ENCODE measurements around the gene MRGPRX1.

MRGPRX1 gene

DNA sequence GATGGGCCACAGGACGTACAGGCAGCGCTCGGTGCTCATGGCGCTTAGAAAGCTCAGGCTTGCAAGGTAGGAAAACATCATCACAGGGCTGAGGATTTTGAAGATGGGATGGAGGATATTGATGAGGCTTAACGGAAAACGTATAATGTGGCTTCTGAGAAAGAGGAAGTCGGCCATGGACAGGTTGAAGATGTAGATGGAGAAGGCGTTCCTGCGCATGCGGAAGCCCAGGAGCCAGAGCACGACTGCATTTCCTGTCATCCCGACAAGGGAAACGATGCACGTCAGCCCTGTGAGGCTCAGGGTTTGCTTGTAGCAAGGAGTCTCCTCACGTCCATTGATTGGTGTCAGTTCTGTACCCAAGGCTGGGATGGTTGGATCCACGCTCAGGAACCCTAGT, 17.4 kb upstream of the MRGPRX1 start:
- WGBS (ENCODE audit: extremely low coverage, insufficient coverage, insufficient read length), result 100% methylated on average over 2 of the region's 16 CpGs
- H4K12ac ChIP-seq (ENCODE audit: low read depth, low read length), result no peak overlapping the region
- peak overlapping the region; percentile 42 for H3K4me3 ChIP-seq (ENCODE audit: low read depth, low read length)

DNA sequence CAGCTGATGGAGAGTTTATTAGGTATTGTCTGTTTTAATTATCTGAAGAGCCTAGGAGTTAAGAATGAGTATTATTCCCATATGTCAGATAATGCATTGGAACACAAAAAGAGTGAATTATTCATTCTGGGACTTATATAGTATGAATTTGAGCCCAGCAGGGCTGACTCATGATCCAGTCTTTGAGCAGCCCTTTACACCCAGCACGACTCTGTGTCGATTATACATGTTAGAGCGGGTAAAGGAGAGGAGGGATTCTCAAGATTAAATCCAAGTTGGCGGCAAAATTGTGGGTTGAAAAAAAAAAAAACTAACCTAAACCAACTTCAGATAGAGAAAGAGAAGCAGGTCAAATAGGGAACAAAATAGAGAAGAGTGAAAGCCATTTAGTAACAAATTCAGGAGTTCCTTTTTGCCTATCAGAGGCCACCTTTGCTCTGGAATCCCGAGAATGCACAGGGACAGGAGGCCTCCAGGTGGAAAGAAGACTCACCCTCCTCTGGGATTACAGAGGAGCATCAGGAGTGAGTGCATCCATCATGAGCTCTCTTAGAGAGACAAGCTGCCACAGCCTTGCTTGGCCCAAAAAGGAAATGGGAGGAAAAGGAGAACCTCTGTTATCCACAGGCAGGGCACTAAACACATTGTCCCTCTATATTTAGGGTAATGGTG, 3.1 kb downstream of the MRGPRX1 start:
- no peak overlapping the region for H3K14ac ChIP-seq (ENCODE audit: low read length)
- peak overlapping the region; percentile 6 for H3K27ac ChIP-seq (ENCODE audit: low read depth, low read length)
- H3K9ac ChIP-seq (ENCODE audit: low read length), result no peak overlapping the region
- no peaks in the 10 kb centered on the region for H3K27me3 ChIP-seq (ENCODE audit: insufficient read depth, low read length)
- H2AK5ac ChIP-seq (ENCODE audit: low read length), result no peak overlapping the region
- no peak overlapping the region for H2BK5ac ChIP-seq (ENCODE audit: low read depth, low read length, poor library complexity)
- no CpG with 5 or more reads among the region's 5 CpGs for WGBS (ENCODE audit: extremely low coverage, insufficient coverage, insufficient read length)
- H3K4me3 ChIP-seq (ENCODE audit: low read depth, low read length), result no peak overlapping the region
- peak in 1 of 2 donors; percentile 75 for DNase-seq
- H3K23ac ChIP-seq (ENCODE audit: low read length), result no peak overlapping the region
- H3K79me1 ChIP-seq (ENCODE audit: low read length), result peaks cover 2% of the 10 kb centered on the region
- no peak overlapping the region for H4K91ac ChIP-seq (ENCODE audit: low read depth, low read length)
- H3K36me3 ChIP-seq (ENCODE audit: control insufficient read depth in 1 of 2, insufficient read depth in 2 of 2, low read length in 2 of 2), result no peaks in the 10 kb centered on the region
- no peak overlapping the region for H3K4ac ChIP-seq (ENCODE audit: low read depth, low read length)
- H3K18ac ChIP-seq (ENCODE audit: low read length), result no peak overlapping the region
- no peak overlapping the region for H2BK12ac ChIP-seq (ENCODE audit: low read length)
- H2BK120ac ChIP-seq (ENCODE audit: insufficient read depth, low read length, poor library complexity), result no peak overlapping the region
- peaks cover 7 to 10% of the 10 kb centered on the region in 2 experiments for H3K4me1 ChIP-seq (ENCODE audit: control insufficient read depth in 1 of 2, insufficient read depth in 2 of 2, low read length in 2 of 2)
- H4K8ac ChIP-seq (ENCODE audit: low read depth, low read length), result no peak overlapping the region
- no peak overlapping the region for H2AFZ ChIP-seq (ENCODE audit: insufficient read depth, low read length, poor library complexity)
- no peaks in the 10 kb centered on the region for H3K9me3 ChIP-seq (ENCODE audit: insufficient read depth, low read depth, low read length)
- no peaks in the 10 kb centered on the region for H3K79me2 ChIP-seq (ENCODE audit: control insufficient read depth, insufficient read depth, low read length, poor library complexity)
- H4K12ac ChIP-seq (ENCODE audit: low read depth, low read length), result no peak overlapping the region
- H3K4me2 ChIP-seq (ENCODE audit: low read length), result no peak overlapping the region

More for the DNA sequence above, 17.4 kb upstream of the MRGPRX1 start:
- Histone ChIP-seq H2BK5ac (ENCODE audit: low read depth, low read length, poor library complexity) (no peak overlapping the region), H2AFZ (ENCODE audit: insufficient read depth, low read length, poor library complexity) (no peak overlapping the region), H4K8ac (ENCODE audit: low read depth, low read length) (no peak overlapping the region), H3K4me2 (ENCODE audit: low read length) (no peak overlapping the region), H3K14ac (ENCODE audit: low read length) (no peak overlapping the region), H3K79me1 (ENCODE audit: low read length) (no peaks in the 10 kb centered on the region), H3K23ac (ENCODE audit: low read length) (no peak overlapping the region), H2BK12ac (ENCODE audit: low read length) (no peak overlapping the region), H4K91ac (ENCODE audit: low read depth, low read length) (no peak overlapping the region), H3K4me1 (ENCODE audit: control insufficient read depth in 1 of 2, insufficient read depth in 2 of 2, low read length in 2 of 2) (peaks cover 0 to 5% of the 10 kb centered on the region in 2 experiments), H3K18ac (ENCODE audit: low read length) (no peak overlapping the region), H3K36me3 (ENCODE audit: control insufficient read depth in 1 of 2, insufficient read depth in 2 of 2, low read length in 2 of 2) (no peaks in the 10 kb centered on the region), H3K4ac (ENCODE audit: low read depth, low read length) (no peak overlapping the region), H3K27ac (ENCODE audit: low read depth, low read length) (no peak overlapping the region), H3K9me3 (ENCODE audit: insufficient read depth, low read depth, low read length) (no peaks in the 10 kb centered on the region), H2AK5ac (ENCODE audit: low read length) (no peak overlapping the region), H2BK120ac (ENCODE audit: insufficient read depth, low read length, poor library complexity) (no peak overlapping the region), H3K9ac (ENCODE audit: low read length) (no peak overlapping the region), H3K27me3 (ENCODE audit: insufficient read depth, low read length) (no peaks in the 10 kb centered on the region), H3K79me2 (ENCODE audit: control insufficient read depth, insufficient read depth, low read length, poor library complexity) (no peaks in the 10 kb centered on the region)
- DNase-seq, result no peak

DNA sequence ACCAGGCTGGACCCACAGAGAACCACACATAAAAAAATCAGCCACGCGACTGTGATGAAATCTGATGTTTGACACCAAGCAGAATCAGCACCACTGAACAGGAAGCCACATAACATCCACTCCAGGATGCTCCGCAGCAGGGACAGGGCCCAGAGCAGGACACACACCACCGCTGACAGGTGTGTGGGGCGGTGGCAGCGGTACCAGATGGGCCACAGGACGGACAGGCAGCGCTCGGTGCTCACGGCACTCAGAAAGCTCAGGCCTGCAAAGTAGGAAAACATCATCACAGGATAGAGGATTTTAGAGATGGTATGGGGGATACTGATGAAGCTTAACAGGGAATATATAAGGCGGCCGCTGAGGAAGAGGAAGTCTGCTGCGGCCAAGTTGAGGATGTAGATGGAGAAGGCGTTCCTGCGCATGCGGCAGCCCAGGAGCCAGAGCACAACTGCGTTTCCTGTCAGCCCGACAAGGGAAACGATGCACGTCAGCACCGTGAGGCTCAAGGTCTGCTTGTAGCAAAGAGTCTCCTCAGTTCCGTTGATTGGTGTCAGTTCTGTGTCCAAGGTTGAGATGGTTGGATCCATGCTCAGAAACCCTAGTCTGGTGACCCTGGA, 4.9 kb downstream of the MRGPRX1 start:
- no peak for DNase-seq
- H2BK12ac ChIP-seq (ENCODE audit: low read length), result peak overlapping the region; percentile 20
- H3K79me1 ChIP-seq (ENCODE audit: low read length), result peaks cover 2% of the 10 kb centered on the region
- no peak overlapping the region for H4K8ac ChIP-seq (ENCODE audit: low read depth, low read length)
- H3K4me2 ChIP-seq (ENCODE audit: low read length), result no peak overlapping the region
- no peaks in the 10 kb centered on the region for H3K36me3 ChIP-seq (ENCODE audit: control insufficient read depth in 1 of 2, insufficient read depth in 2 of 2, low read length in 2 of 2)
- H2AFZ ChIP-seq (ENCODE audit: insufficient read depth, low read length, poor library complexity), result no peak overlapping the region
- H3K9ac ChIP-seq (ENCODE audit: low read length), result no peak overlapping the region
- no peak overlapping the region for H3K27ac ChIP-seq (ENCODE audit: low read depth, low read length)
- peaks cover 7 to 10% of the 10 kb centered on the region in 2 experiments for H3K4me1 ChIP-seq (ENCODE audit: control insufficient read depth in 1 of 2, insufficient read depth in 2 of 2, low read length in 2 of 2)
- H3K27me3 ChIP-seq (ENCODE audit: insufficient read depth, low read length), result no peaks in the 10 kb centered on the region
- H3K23ac ChIP-seq (ENCODE audit: low read length), result no peak overlapping the region
- no peak overlapping the region for H3K18ac ChIP-seq (ENCODE audit: low read length)
- H3K4me3 ChIP-seq (ENCODE audit: low read depth, low read length), result no peak overlapping the region
- no peak overlapping the region for H2BK5ac ChIP-seq (ENCODE audit: low read depth, low read length, poor library complexity)
- no peak overlapping the region for H3K4ac ChIP-seq (ENCODE audit: low read depth, low read length)
- H3K79me2 ChIP-seq (ENCODE audit: control insufficient read depth, insufficient read depth, low read length, poor library complexity), result no peaks in the 10 kb centered on the region
- H4K12ac ChIP-seq (ENCODE audit: low read depth, low read length), result no peak overlapping the region
- no peaks in the 10 kb centered on the region for H3K9me3 ChIP-seq (ENCODE audit: insufficient read depth, low read depth, low read length)
- WGBS (ENCODE audit: extremely low coverage, insufficient coverage, insufficient read length), result no CpG with 5 or more reads among the region's 22 CpGs
- H2AK5ac ChIP-seq (ENCODE audit: low read length), result no peak overlapping the region
- no peak overlapping the region for H2BK120ac ChIP-seq (ENCODE audit: insufficient read depth, low read length, poor library complexity)
- no peak overlapping the region for H3K14ac ChIP-seq (ENCODE audit: low read length)
- H4K91ac ChIP-seq (ENCODE audit: low read depth, low read length), result peak overlapping the region; percentile 21

DNA sequence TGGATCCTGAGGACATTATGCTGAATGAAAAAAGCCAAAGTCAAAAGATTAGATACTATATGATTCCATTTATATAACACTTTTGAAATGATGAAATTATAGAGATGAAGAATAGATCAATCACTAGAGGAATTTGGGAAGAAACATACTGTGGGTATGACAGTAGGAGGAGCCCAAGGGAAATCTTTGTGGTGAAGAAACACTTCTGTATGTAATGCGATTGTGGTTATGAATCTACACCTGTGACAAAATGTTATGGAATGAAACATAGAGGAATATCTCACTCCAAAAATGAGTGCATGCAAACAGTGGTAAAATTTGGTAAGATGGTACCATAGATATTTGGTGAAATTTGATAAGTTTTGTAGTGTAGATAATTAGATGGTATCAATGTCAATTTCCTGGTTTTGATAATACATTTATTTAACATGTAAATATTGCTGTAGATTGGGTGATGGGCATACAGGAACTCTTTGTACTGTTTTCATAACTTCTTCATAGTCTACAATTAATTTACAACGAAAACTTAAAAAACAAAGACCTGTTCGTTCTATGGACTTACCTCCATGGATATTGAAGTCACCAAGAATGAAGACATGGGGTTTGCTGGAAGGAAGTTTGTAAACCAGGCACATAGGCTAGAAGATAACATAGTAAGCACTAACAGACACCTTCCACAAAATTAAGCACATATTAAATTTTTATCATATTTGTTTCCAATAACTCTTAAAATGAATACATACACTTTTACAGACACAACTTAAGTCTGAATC, 11.5 kb downstream of the MRGPRX1 start:
- no CpG with 5 or more reads among the region's 3 CpGs for WGBS (ENCODE audit: extremely low coverage, insufficient coverage, insufficient read length)
- H2BK5ac ChIP-seq (ENCODE audit: low read depth, low read length, poor library complexity), result no peak overlapping the region
- H3K4me3 ChIP-seq (ENCODE audit: low read depth, low read length), result no peak overlapping the region
- no peak overlapping the region for H3K4ac ChIP-seq (ENCODE audit: low read depth, low read length)
- no peak overlapping the region for H3K18ac ChIP-seq (ENCODE audit: low read length)
- H3K9ac ChIP-seq (ENCODE audit: low read length), result no peak overlapping the region
- H4K91ac ChIP-seq (ENCODE audit: low read depth, low read length), result no peak overlapping the region
- no peaks in the 10 kb centered on the region for H3K36me3 ChIP-seq (ENCODE audit: control insufficient read depth in 1 of 2, insufficient read depth in 2 of 2, low read length in 2 of 2)
- H3K27me3 ChIP-seq (ENCODE audit: insufficient read depth, low read length), result no peaks in the 10 kb centered on the region
- no peak overlapping the region for H4K8ac ChIP-seq (ENCODE audit: low read depth, low read length)
- no peaks in the 10 kb centered on the region for H3K79me2 ChIP-seq (ENCODE audit: control insufficient read depth, insufficient read depth, low read length, poor library complexity)
- no peak for DNase-seq
- H2BK120ac ChIP-seq (ENCODE audit: insufficient read depth, low read length, poor library complexity), result no peak overlapping the region
- no peak overlapping the region for H3K27ac ChIP-seq (ENCODE audit: low read depth, low read length)
- no peak overlapping the region for H3K14ac ChIP-seq (ENCODE audit: low read length)
- no peak overlapping the region for H2AK5ac ChIP-seq (ENCODE audit: low read length)
- no peak overlapping the region for H2BK12ac ChIP-seq (ENCODE audit: low read length)
- no peak overlapping the region for H4K12ac ChIP-seq (ENCODE audit: low read depth, low read length)
- no peak overlapping the region for H3K23ac ChIP-seq (ENCODE audit: low read length)
- no peak overlapping the region for H2AFZ ChIP-seq (ENCODE audit: insufficient read depth, low read length, poor library complexity)
- H3K4me1 ChIP-seq (ENCODE audit: control insufficient read depth in 1 of 2, insufficient read depth in 2 of 2, low read length in 2 of 2), result peaks cover 2 to 3% of the 10 kb centered on the region in 2 experiments
- H3K79me1 ChIP-seq (ENCODE audit: low read length), result peaks cover 2% of the 10 kb centered on the region
- no peak overlapping the region for H3K4me2 ChIP-seq (ENCODE audit: low read length)
- no peaks in the 10 kb centered on the region for H3K9me3 ChIP-seq (ENCODE audit: insufficient read depth, low read depth, low read length)
